Body of pancreas (tissue), 4 donors: Measurements from ENCODE around the gene SIL1. TPM values are rescaled to one million over a fixed set of nuclear protein-coding genes. Genes with fewer than 3 reads are reported as not detected.
"Not testable (repeated sequence)": the region's sequence is repeated elsewhere in the genome, so short reads cannot be mapped to it uniquely, and the experiment has no call there.

ENCODE experiments used
- ATAC-seq: fragments of 150-250 bp; one replicate; pipeline ENCODE4 v1.9.1; 2016
- DNase-seq, 4 donors: peaks; one replicate each; pipeline ENCODE4 v3.0.0-alpha.2; 2019
- H3K27ac ChIP-seq, 4 donors: fragments of 200-600 bp; sonication (generic); 1 replicate in 3 of 4; 2 replicates in 1 of 4; pipeline versions ENCODE4 v1.5.1 to v1.6.1; 2016 to 2019; ENCODE audit warnings: mild to moderate bottlenecking in 1 of 4, mixed read lengths in 1 of 4, moderate library complexity in 1 of 4
- H3K27me3 ChIP-seq, 2 donors: fragments of 200-600 bp; sonication (generic); one replicate each; pipeline ENCODE4 v1.6.0; 2016; ENCODE audit warnings: mild to moderate bottlenecking in 1 of 2
- H3K36me3 ChIP-seq, 2 donors: fragments of 200-600 bp; sonication (generic); replicated peaks in 1 of 2; 2 replicates each; pipeline ENCODE4 v1.5.1; 2016; ENCODE audit warnings: low read depth in 2 of 2; ENCODE audit not compliant: insufficient read depth in 1 of 2
- H3K4me1 ChIP-seq: fragments of 200-600 bp; sonication (generic); one replicate; pipeline ENCODE4 v1.6.0; 2016
- H3K4me3 ChIP-seq, 2 donors: fragments of 200-600 bp; sonication (generic); 1 replicate in 1 of 2; 2 replicates in 1 of 2; pipeline ENCODE4 v1.5.1; 2016 to 2019
- H3K9me3 ChIP-seq, 3 donors: fragments of 200-600 bp; sonication (generic); 1 replicate in 2 of 3; 2 replicates in 1 of 3; pipeline ENCODE4 v1.5.1; 2016
- POLR2A ChIP-seq, 3 donors: fragments of 450-650 bp; IDR thresholded peaks; one replicate each; pipeline ENCODE4 v1.6.1; 2016; ENCODE audit warnings: antibody characterized with exemption in 3 of 3, mild to moderate bottlenecking in 2 of 3
- WGBS, 2 donors: methylation state at CpG; one replicate each; pipeline ENCODE4 v1.1.5; 2017; 5-methylcytosine and 5-hydroxymethylcytosine counted together
- intact Hi-C: fragments of 100-400 bp; cut with DNase I; formaldehyde crosslinking; loops from one replicate; pipeline ENCODE4 v1.15.1; 2023
- total RNA-seq, 2 donors: library from RNA; depleted of rRNA; stranded (reverse); fragments of >200 nt; gene quantifications; one replicate each; pipeline ENCODE4 v1.1.0, GENCODE V29; 2016
- TF ChIP-seq, protein P1 (sequence below), 7 experiments: fragments of 450-650 bp in 4 of 7; fragments of 200-600 bp in 3 of 7; sonication (generic) in 3 of 7; IDR thresholded peaks; one replicate each; pipeline ENCODE4 v1.5.1; 2016 to 2019; ENCODE audit warnings: antibody characterized with exemption in 7 of 7

SIL1 gene
- total RNA-seq, 2 donors from 2014 or later, result 57.6 to 124 TPM

DNA sequence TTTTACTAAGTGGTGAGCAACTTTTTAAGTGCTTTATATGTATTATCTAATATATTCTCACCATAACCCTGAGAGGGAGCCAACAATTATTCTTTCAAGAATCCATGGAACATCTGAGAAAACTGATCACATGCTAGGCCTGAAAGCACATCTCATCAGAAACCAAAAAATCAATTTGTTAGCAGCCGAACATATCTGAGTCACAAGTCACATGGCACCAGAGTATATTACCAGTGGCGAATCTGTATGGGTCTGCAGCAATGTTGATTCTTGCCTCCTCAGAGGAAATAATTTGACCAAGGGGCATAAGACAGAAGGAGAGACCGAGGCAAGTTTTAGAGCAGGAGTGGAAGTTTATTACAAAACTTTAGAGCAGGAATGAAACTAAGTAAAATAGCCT, 25.3 kb upstream of the SIL1 start:
- ATAC-seq (no peak), DNase-seq (no peak)
- no peaks in the 10 kb centered on the region for H3K4me1 ChIP-seq
- no peak overlapping the region for H3K4me3 ChIP-seq
- WGBS, 2 donors, result 83 to 84% methylated on average over 3 of the region's 3 CpGs
- no peaks in the 10 kb centered on the region for H3K9me3 ChIP-seq
- no peaks in the 10 kb centered on the region for H3K36me3 ChIP-seq
- H3K27ac ChIP-seq, result no peak overlapping the region
- TF ChIP-seq, protein P1, sequence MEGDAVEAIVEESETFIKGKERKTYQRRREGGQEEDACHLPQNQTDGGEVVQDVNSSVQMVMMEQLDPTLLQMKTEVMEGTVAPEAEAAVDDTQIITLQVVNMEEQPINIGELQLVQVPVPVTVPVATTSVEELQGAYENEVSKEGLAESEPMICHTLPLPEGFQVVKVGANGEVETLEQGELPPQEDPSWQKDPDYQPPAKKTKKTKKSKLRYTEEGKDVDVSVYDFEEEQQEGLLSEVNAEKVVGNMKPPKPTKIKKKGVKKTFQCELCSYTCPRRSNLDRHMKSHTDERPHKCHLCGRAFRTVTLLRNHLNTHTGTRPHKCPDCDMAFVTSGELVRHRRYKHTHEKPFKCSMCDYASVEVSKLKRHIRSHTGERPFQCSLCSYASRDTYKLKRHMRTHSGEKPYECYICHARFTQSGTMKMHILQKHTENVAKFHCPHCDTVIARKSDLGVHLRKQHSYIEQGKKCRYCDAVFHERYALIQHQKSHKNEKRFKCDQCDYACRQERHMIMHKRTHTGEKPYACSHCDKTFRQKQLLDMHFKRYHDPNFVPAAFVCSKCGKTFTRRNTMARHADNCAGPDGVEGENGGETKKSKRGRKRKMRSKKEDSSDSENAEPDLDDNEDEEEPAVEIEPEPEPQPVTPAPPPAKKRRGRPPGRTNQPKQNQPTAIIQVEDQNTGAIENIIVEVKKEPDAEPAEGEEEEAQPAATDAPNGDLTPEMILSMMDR (IDR thresholded peaks at IDR 0.05), result no peak
- no peak for TF ChIP-seq POLR2A (IDR thresholded peaks at IDR 0.05)
- no peaks in the 10 kb centered on the region for H3K27me3 ChIP-seq
- intact Hi-C loops, result no loop called here

DNA sequence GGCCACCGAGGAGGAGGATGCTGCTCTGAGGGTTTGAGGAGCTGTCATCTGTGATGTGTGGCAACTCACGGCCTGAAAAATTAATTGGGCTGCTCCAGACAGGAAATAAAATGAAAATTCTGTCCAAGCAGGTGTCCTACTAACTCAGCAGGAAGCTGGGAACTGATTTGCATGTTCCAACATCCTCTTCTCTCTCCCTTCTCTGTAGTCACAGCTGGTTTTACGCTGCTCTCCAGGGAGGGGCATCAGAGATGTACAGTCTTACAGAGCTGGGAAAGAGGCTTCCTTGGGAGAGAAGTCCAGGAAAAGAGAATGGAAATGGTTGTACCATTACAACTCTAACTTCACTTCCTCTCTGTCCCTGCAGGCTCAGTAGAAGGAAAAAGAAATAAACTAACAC, 24.2 kb upstream of the SIL1 start:
- Histone ChIP-seq H3K9me3 (no peaks in the 10 kb centered on the region), H3K4me3 (no peak overlapping the region), H3K27ac (no peak overlapping the region), H3K27me3 (no peaks in the 10 kb centered on the region), H3K36me3 (no peaks in the 10 kb centered on the region), H3K4me1 (no peaks in the 10 kb centered on the region)
- no peak for ATAC-seq
- intact Hi-C loops, result no loop called here
- 46 to 49% methylated on average over 3 of the region's 3 CpGs for WGBS, 2 donors
- DNase-seq, result no peak
- TF ChIP-seq POLR2A (IDR thresholded peaks at IDR 0.05), result no peak
- TF ChIP-seq, protein P1 (IDR thresholded peaks at IDR 0.05), result no peak

DNA sequence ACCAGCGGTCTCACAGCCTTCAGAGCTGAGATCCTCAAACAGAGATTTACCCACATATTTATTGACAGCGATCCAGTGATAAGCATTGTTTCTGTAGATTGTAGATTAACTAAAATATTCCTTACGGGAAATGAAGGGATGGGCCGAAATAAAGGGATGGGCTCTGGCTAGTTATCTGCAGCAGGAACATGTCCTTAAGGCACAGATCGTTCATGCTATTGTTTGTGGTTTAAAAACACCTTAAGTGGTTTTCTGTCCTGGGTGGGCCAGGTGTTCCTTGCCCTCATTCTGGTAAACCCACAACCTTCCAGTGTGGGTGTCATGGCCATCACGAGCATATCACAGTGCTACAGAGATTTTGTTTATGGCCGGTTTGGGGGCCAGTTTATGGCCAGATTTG, 19.9 kb upstream of the SIL1 start:
- intact Hi-C loops, H3K36me3 ChIP-seq, DNase-seq, H3K9me3 ChIP-seq, H3K4me1 ChIP-seq, ATAC-seq, H3K27me3 ChIP-seq, H3K27ac ChIP-seq, H3K4me3 ChIP-seq: not testable (repeated sequence)
- WGBS, 2 donors, result 77 to 84% methylated on average over 7 of the region's 7 CpGs

DNA sequence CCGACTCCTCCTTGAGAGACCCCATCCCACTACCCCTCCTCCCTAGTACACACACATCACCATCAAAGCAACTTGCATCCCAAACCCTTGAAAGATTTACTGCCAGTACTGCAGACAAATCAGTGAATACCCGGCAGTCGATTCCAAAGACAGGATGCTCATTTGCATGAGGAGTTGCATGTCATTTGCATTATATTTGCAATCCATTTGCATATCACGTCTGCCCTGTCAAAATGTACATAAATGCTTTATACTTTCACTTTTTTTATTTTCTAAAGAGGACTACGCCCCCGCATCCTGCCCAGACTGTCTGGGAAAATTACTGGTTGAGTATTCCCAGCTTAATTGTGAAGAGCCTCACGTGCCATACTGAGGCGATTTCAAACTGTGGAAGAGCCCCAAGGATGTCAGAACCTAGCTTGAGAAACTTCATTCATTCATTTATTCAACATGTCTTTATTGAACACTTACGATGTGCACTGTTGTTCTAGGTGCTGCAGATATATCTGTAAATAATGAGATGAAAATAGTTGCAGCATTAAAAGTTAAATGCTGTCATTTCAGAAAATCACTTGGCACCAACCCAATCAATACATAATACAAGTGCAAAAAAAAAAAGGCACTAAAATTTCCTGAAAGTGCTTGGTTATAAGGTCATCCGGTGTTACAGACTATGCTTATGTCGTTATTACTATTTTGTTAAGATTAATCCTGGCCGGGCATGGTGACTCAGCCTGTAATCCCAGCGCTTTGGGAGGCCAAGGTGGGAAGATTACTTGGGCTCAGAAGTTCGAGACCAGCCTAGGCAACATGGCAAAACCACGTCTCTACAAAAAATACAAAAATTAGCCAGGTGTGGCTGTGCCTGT, 17.2 kb upstream of the SIL1 start:
- Histone ChIP-seq H3K36me3 (no peaks in the 10 kb centered on the region), H3K27me3 (no peaks in the 10 kb centered on the region), H3K27ac (no peak overlapping the region), H3K4me3 (no peak overlapping the region), H3K4me1 (no peaks in the 10 kb centered on the region), H3K9me3 (no peaks in the 10 kb centered on the region)
- TF ChIP-seq POLR2A (IDR thresholded peaks at IDR 0.05), result no peak
- TF ChIP-seq, protein P1 (IDR thresholded peaks at IDR 0.05), result no peak
- DNase-seq (no peak), ATAC-seq (no peak)
- intact Hi-C loops, result no loop called here
- WGBS, 2 donors, result 70 to 76% methylated on average over 15 of the region's 15 CpGs

DNA sequence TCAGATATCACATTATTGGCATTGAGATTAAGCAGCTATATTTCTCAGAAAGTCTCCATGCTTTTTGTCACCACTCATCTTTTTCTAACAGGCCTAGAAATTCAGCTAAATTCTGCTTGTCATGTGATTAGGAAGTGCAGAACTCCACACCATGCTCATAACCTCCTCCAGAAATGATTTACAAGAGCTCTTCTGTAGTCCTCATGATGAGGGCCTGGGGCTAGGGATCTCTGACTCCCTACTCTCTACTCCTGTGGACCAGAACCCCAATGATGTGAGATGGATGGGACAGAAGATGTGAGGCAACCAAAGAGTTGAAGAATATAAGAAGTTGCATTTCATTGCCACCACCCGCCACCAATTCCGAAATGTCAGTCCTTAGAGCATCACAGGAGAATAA, 16.5 kb upstream of the SIL1 start:
- 89 to 100% methylated on average over 2 of the region's 2 CpGs for WGBS, 2 donors
- DNase-seq, result no peak
- no peak overlapping the region for H3K27ac ChIP-seq
- no peaks in the 10 kb centered on the region for H3K36me3 ChIP-seq
- TF ChIP-seq POLR2A (IDR thresholded peaks at IDR 0.05), result no peak
- TF ChIP-seq, protein P1 (IDR thresholded peaks at IDR 0.05), result no peak
- intact Hi-C loops, result no loop called here
- no peaks in the 10 kb centered on the region for H3K9me3 ChIP-seq
- no peaks in the 10 kb centered on the region for H3K4me1 ChIP-seq
- no peaks in the 10 kb centered on the region for H3K27me3 ChIP-seq
- ATAC-seq, result no peak
- no peak overlapping the region for H3K4me3 ChIP-seq
